ENCODE data around the gene SGTA.

The SGTA gene

GRCh38 chr19:2768365-2769132, 14.5 kb downstream of the SGTA start:
- DNase-seq: no peak

GRCh38 chr19:2767688-2768087, 15.4 kb downstream of the SGTA start:
- DNase-seq: no peak

- no peak for DNase-seq
Measured at GRCh38 chr19:2766594-2767372, 16.3 kb downstream of the SGTA start.

GRCh38 chr19:2765376-2765775, 17.7 kb downstream of the SGTA start:
- DNase-seq: no peak

GRCh38 chr19:2764945-2765344, 18.1 kb downstream of the SGTA start:
- no peak for DNase-seq

GRCh38 chr19:2763687-2764086, 19.4 kb downstream of the SGTA start:
- DNase-seq: no peak

GRCh38 chr19:2762783-2763496, 20.1 kb downstream of the SGTA start:
- DNase-seq: no peak

- no peak for DNase-seq
Measured at GRCh38 chr19:2761876-2762782, 20.9 kb downstream of the SGTA start.

- no peak for DNase-seq
Measured at GRCh38 chr19:2761309-2761677, 21.8 kb downstream of the SGTA start.

- DNase-seq: no peak
Measured at GRCh38 chr19:2759965-2760364, 23.1 kb downstream of the SGTA start.

- no peak for DNase-seq
Measured at GRCh38 chr19:2759362-2759761, 23.7 kb downstream of the SGTA start.

- peak; percentile 15 for DNase-seq
Measured at GRCh38 chr19:2758601-2759313, 24.3 kb downstream of the SGTA start.

- no peak for DNase-seq
Measured at GRCh38 chr19:2756921-2757881, 25.9 kb downstream of the SGTA start.

GRCh38 chr19:2756477-2756876, 26.6 kb downstream of the SGTA start:
- no peak for DNase-seq

GRCh38 chr19:2755811-2756210, 27.3 kb downstream of the SGTA start:
- DNase-seq: no peak

GRCh38 chr19:2755448-2755705, 27.7 kb downstream of the SGTA start:
- DNase-seq: no peak

- no peak for DNase-seq
Measured at GRCh38 chr19:2754659-2755447, 28.2 kb downstream of the SGTA start.

- DNase-seq: no peak
Measured at GRCh38 chr19:2751438-2751830, 31.6 kb downstream of the SGTA start.

- no peak for DNase-seq
Measured at GRCh38 chr19:2750808-2751437, 32.1 kb downstream of the SGTA start.

- DNase-seq: no peak
Measured at GRCh38 chr19:2747349-2747748, 35.7 kb downstream of the SGTA start.
